Measurements from ENCODE around the gene CLPTM1L. TPM values are rescaled to one million over a fixed set of nuclear protein-coding genes. Genes with fewer than 3 reads are reported as not detected.

CLPTM1L gene
- total RNA-seq, 4 donors from 2014 or later: 68.8 to 102 (median 84.4) TPM

DNA sequence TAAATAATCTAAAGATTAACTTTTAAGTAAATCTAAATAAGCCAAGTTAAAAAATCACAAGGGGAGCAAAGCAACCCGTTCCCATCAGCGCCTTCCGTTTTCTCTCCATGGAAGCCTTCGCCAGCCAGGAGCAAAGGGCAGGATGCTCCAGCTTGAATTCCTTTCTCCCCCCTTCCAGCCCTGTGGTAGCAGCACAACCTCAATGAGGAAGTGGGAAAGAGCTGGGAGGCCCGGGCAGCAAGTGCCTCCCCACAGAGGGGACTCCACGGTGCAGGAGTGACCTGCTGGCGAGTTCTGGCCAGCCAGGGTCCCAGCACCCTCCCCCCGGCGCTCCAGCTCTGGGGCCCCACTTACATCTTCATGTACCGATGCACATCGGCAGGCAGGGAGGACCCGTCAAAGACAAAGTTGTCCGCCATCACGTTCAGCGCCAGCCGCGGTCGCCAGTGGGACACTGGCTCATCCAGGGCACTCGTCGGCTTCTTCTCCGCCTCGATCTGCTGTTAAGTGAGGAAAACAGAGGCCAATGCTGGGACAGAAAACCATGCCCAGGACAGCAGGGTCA lies 6.3 kb downstream of the CLPTM1L start:
- peaks cover 6 to 98% (median 31%) of the 10 kb centered on the region in 3 donors for H3K36me3 ChIP-seq
- TF ChIP-seq CTCF (IDR thresholded peaks at IDR 0.05): no peak
- TF ChIP-seq EP300 (IDR thresholded peaks at IDR 0.05): no peak
- no peak for TF ChIP-seq POLR2A (IDR thresholded peaks at IDR 0.05)

DNA sequence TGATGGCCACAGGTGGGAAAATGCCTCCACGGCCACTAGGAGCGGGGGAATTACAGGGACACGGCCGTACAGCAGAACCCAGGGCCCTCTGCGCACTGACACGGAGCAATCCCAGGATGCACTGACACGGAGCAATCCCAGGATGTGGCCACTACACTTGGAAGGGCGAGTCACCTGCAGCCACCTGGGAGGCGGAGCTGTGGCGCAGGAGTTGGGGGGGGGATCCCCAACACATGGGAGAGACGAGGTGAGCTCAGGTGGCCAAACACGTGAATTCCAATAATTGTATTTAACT lies 6.8 kb downstream of the CLPTM1L start:
- DNase-seq (ENCODE audit: low spot score in 2 of 2): no peak

More for the DNA sequence above, 6.3 kb downstream of the CLPTM1L start:
- no peaks in the 10 kb centered on the region for H3K9me3 ChIP-seq
- WGBS, 2 donors: 91 to 94% methylated on average over 22 of the region's 22 CpGs
- H3K4me3 ChIP-seq: no peak overlapping the region
- no peaks in the 10 kb centered on the region for H3K27me3 ChIP-seq
- no peak for DNase-seq (ENCODE audit: low spot score in 2 of 2)
- H3K4me1 ChIP-seq: peaks cover 0 to 12% (median 3%) of the 10 kb centered on the region in 4 donors
- H3K27ac ChIP-seq: no peak overlapping the region

GRCh38 chr5:1337489-1338195 lies 7.3 kb downstream of the CLPTM1L start:
- peaks cover 6 to 96% (median 31%) of the 10 kb centered on the region in 3 donors for H3K36me3 ChIP-seq
- WGBS, 2 donors: 88 to 91% methylated on average over 16 to 21 of the region's 22 CpGs

More for the DNA sequence above, 6.8 kb downstream of the CLPTM1L start:
- Histone ChIP-seq H3K4me3 (no peak overlapping the region), H3K27ac (no peak overlapping the region), H3K27me3 (no peaks in the 10 kb centered on the region), H3K4me1 (peaks cover 0 to 8% (median under 1%) of the 10 kb centered on the region in 4 donors), H3K9me3 (no peaks in the 10 kb centered on the region), H3K36me3 (peaks cover 6 to 98% (median 31%) of the 10 kb centered on the region in 3 donors)
- TF ChIP-seq CTCF (IDR thresholded peaks at IDR 0.05): no peak
- TF ChIP-seq EP300 (IDR thresholded peaks at IDR 0.05): no peak
- 84 to 93% methylated on average over 11 to 12 of the region's 12 CpGs for WGBS, 2 donors

DNA sequence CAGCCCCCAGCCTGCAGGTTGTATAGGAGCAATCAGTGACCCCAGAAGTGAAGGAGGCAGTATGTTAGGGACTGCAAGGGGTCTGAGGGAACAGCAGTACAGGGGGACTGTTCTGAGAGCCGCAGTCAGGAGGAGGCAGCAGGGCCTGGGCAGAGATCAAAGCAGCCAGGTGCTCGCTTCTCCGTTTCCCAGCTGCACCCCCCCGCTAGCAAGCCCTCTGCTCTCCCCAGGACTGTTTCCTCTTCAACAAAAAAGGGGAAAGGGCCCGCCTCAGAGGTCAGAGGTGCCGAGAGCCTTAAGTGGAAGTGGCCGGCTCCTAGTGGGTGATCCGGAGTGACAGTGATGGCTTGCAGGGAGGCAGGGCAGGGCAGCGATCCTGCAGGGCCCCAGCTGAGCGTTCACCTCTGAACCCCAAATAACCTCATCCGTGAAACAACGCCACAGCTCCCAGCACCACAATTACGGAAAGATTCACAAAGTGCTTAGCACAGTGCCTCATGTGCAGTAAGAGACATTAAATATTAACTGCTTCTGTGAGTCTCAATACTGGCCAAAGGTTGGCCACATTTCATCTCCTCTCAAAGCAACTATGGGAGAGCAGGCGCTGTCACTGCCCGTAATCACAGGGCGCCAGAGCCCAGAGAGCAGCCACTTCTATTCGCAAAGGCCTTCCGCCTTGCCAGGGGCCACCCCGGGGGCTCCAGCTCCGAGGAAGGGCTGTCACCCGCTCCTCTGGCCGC lies 8.0 kb downstream of the CLPTM1L start:
- 84 to 88% methylated on average over 22 of the region's 22 CpGs for WGBS, 2 donors
- H3K9me3 ChIP-seq: no peaks in the 10 kb centered on the region
- H3K4me1 ChIP-seq: no peaks in the 10 kb centered on the region
- H3K27me3 ChIP-seq: no peaks in the 10 kb centered on the region
- TF ChIP-seq CTCF (IDR thresholded peaks at IDR 0.05) (no peak), EP300 (IDR thresholded peaks at IDR 0.05) (no peak), POLR2A (IDR thresholded peaks at IDR 0.05) (no peak)
- peaks cover 6 to 96% (median 31%) of the 10 kb centered on the region in 3 donors for H3K36me3 ChIP-seq
- no peak overlapping the region for H3K27ac ChIP-seq
- no peak overlapping the region for H3K4me3 ChIP-seq
- no peak for DNase-seq (ENCODE audit: low spot score in 2 of 2)

More at GRCh38 chr5:1337489-1338195, 7.3 kb downstream of the CLPTM1L start:
- no peak overlapping the region for H3K27ac ChIP-seq
- H3K9me3 ChIP-seq: no peaks in the 10 kb centered on the region
- no peak overlapping the region for H3K4me3 ChIP-seq
- TF ChIP-seq POLR2A (IDR thresholded peaks at IDR 0.05) (no peak), CTCF (IDR thresholded peaks at IDR 0.05) (no peak), EP300 (IDR thresholded peaks at IDR 0.05) (no peak)
- DNase-seq (ENCODE audit: low spot score in 2 of 2): no peak
- no peaks in the 10 kb centered on the region for H3K27me3 ChIP-seq
- peaks cover 0 to 3% (median 0%) of the 10 kb centered on the region in 4 donors for H3K4me1 ChIP-seq

- peaks cover 6 to 96% (median 26%) of the 10 kb centered on the region in 3 donors for H3K36me3 ChIP-seq
- WGBS, 2 donors: 93 to 97% methylated on average over 10 to 14 of the region's 14 CpGs
These were observed 8.8 kb downstream of the CLPTM1L start for GRCh38 chr5:1336106-1336561.

More at GRCh38 chr5:1336106-1336561, 8.8 kb downstream of the CLPTM1L start:
- H3K4me3 ChIP-seq: no peak overlapping the region
- no peaks in the 10 kb centered on the region for H3K9me3 ChIP-seq
- TF ChIP-seq EP300 (IDR thresholded peaks at IDR 0.05): no peak
- no peak for TF ChIP-seq POLR2A (IDR thresholded peaks at IDR 0.05)
- TF ChIP-seq CTCF (IDR thresholded peaks at IDR 0.05): no peak
- DNase-seq (ENCODE audit: low spot score in 2 of 2): no peak
- H3K27ac ChIP-seq: no peak overlapping the region
- H3K27me3 ChIP-seq: no peaks in the 10 kb centered on the region
- H3K4me1 ChIP-seq: peaks cover 0 to 2% (median 0%) of the 10 kb centered on the region in 4 donors

Data from tibial nerve (tissue), 4 donors.